HepG2 (cell line): ENCODE measurements around the gene RUNX2. TPM values are rescaled to one million over a fixed set of nuclear protein-coding genes. Genes with fewer than 3 reads are reported as not detected.

Experiments used
- ATAC-seq: fragments of 200-7000 bp; cut with Tn5 transposase; 3 replicates; pipeline ENCODE4 v1.9.1; 2020; ENCODE audit warnings: mild to moderate bottlenecking, moderate library complexity
- BruUV-seq: library from RNA; stranded (reverse); fragments of 400-500 nt; replicated peaks from 2 replicates; lab custom pipeline; 2021; lab: Mats Ljungman, UMichigan
- CTCF ChIA-PET: fragments of 300-600 bp; formaldehyde crosslinking; extraction: SDS; loops from one replicate; lab custom pipeline; 2021; ENCODE audit warnings: low total read pairs, inconsistent platforms, low intra/inter-chr PET ratio; lab: Yijun Ruan, JAX
- POLR2A ChIA-PET: fragments of 350-600 bp; sonication (Branson Sonifier 250); formaldehyde crosslinking; loops from one replicate; lab custom pipeline; 2020; ENCODE audit warnings: antibody characterized with exemption, inconsistent platforms; lab: Yijun Ruan, JAX
- DNase-seq: peaks from one replicate; pipeline ENCODE4 v3.0.0-alpha.2; 2015; ENCODE audit warnings: low spot score
- FAIRE-seq: peaks from 3 replicates; lab custom pipeline; 2011; peaks lifted over from hg19 to GRCh38; lab: Jason Lieb, UNC
- H2AFZ ChIP-seq: one replicate; pipeline ENCODE4 v1.6.1; 2011; ENCODE audit warnings: low read length, inconsistent platforms
- H3K27ac ChIP-seq: fragments of 300-600 bp; 3 replicates; pipeline ENCODE4 v1.8.0; 2011; ENCODE audit warnings: mixed run types, mild to moderate bottlenecking, mixed read lengths, low read length, inconsistent platforms; ENCODE audit not compliant: insufficient read depth; ENCODE audit errors: extremely low read length
- H3K27me3 ChIP-seq, 2 experiments: fragments of 200-600 bp in 1 of 2; 2 replicates in 1 of 2; 3 replicates in 1 of 2; pipeline versions ENCODE4 v1.6.0 to v1.8.0; 2011; ENCODE audit warnings: low read length in 2 of 2, mild to moderate bottlenecking in 2 of 2, moderate library complexity in 2 of 2, inconsistent platforms in 1 of 2; ENCODE audit not compliant: insufficient read depth in 2 of 2, control insufficient read depth in 1 of 2
- H3K36me3 ChIP-seq, 2 experiments: fragments of 200-600 bp in 1 of 2; replicated peaks in 1 of 2; 2 replicates in 1 of 2; 3 replicates in 1 of 2; pipeline versions ENCODE4 v1.5.1 to v1.8.0; 2011; ENCODE audit warnings: low read length in 2 of 2, inconsistent platforms in 1 of 2; ENCODE audit not compliant: insufficient read depth in 2 of 2, control insufficient read depth in 1 of 2
- H3K4me1 ChIP-seq: 2 replicates; pipeline ENCODE4 v1.5.1; 2012; ENCODE audit warnings: low read length, inconsistent platforms; ENCODE audit not compliant: insufficient read depth
- H3K4me2 ChIP-seq: 2 replicates; pipeline ENCODE4 v1.6.0; 2011; ENCODE audit warnings: low read depth, low read length, inconsistent platforms
- H3K4me3 ChIP-seq, 3 experiments: fragments of 200-600 bp in 1 of 3; sonication (generic), shearing (Covaris generic) in 1 of 3; replicated peaks in 1 of 3; 2 replicates each; pipeline ENCODE4 v1.5.1; 2011 to 2016; ENCODE audit warnings: low read length in 3 of 3, inconsistent platforms in 2 of 3, low read depth in 2 of 3, mild to moderate bottlenecking in 2 of 3, control low read depth in 1 of 3, mixed read lengths in 1 of 3; ENCODE audit not compliant: insufficient read depth in 1 of 3
- H3K79me2 ChIP-seq: one replicate; pipeline ENCODE4 v1.6.1; 2011; ENCODE audit warnings: low read length, inconsistent platforms; ENCODE audit not compliant: insufficient read depth
- H3K9ac ChIP-seq: 2 replicates; pipeline ENCODE4 v1.6.0; 2011; ENCODE audit warnings: mild to moderate bottlenecking, low read depth, low read length, inconsistent platforms; ENCODE audit not compliant: insufficient read depth
- H3K9me3 ChIP-seq: 2 replicates; pipeline ENCODE4 v1.5.1; 2012; ENCODE audit warnings: mild to moderate bottlenecking, low read length
- H4K20me1 ChIP-seq: 2 replicates; pipeline ENCODE4 v1.6.0; 2011; ENCODE audit warnings: inconsistent platforms, mild to moderate bottlenecking, low read length, moderate library complexity; ENCODE audit not compliant: insufficient read depth
- FOXM1 ChIP-seq: sonication (generic); formaldehyde crosslinking; IDR thresholded peaks from 2 replicates; pipeline ENCODE4 v1.5.0; 2020; ENCODE audit warnings: missing genetic modification reagents
- HBP1 ChIP-seq: IDR thresholded peaks from 2 replicates; pipeline ENCODE4 v1.6.1; 2016; ENCODE audit warnings: low read depth, control low read depth
- MIER2 ChIP-seq: IDR thresholded peaks from 2 replicates; pipeline ENCODE4 v1.6.1; 2016; ENCODE audit warnings: missing biosample characterization, missing genetic modification reagents
- POLR2G ChIP-seq: fragments of 200-400 bp; formaldehyde crosslinking; IDR thresholded peaks from 2 replicates; pipeline ENCODE4 v1.6.1; 2018; ENCODE audit warnings: mild to moderate bottlenecking, low read depth, low read length, moderate library complexity
- SNAI1 ChIP-seq: sonication (generic); formaldehyde crosslinking; IDR thresholded peaks from 2 replicates; pipeline ENCODE4 v1.5.0; 2020; ENCODE audit warnings: mild to moderate bottlenecking, missing genetic modification reagents, borderline replicate concordance
- SRY ChIP-seq: sonication (generic); formaldehyde crosslinking; IDR thresholded peaks from 2 replicates; pipeline ENCODE4 v1.8.0; 2022; ENCODE audit warnings: mild to moderate bottlenecking, missing genetic modification reagents
- ZNF232 ChIP-seq: sonication (generic); formaldehyde crosslinking; IDR thresholded peaks from 2 replicates; pipeline ENCODE4 v1.4.0; 2020; ENCODE audit warnings: missing genetic modification reagents, borderline replicate concordance
- ZNF281 ChIP-seq: sonication (generic); formaldehyde crosslinking; IDR thresholded peaks from 2 replicates; pipeline ENCODE4 v1.4.0; 2020; ENCODE audit warnings: missing genetic modification reagents, borderline replicate concordance
- ZNF629 ChIP-seq: sonication (generic); formaldehyde crosslinking; conservative IDR thresholded peaks from 2 replicates; pipeline ENCODE4 v1.5.0; 2020; ENCODE audit warnings: missing genetic modification reagents
- ZNF639 ChIP-seq: conservative IDR thresholded peaks from 2 replicates; pipeline ENCODE4 v1.6.1; 2018; ENCODE audit warnings: missing genetic modification reagents
- whole genome bisulfite sequencing: methylation state at CpG from one replicate; pipeline ENCODE4 v1.1.6; 2017; ENCODE audit warnings: low lambda C conversion rate; 5-methylcytosine and 5-hydroxymethylcytosine counted together
- in situ Hi-C: cut with HindIII; loops from 2 replicates; pipeline ENCODE4 v1.10.0; 2017; ENCODE audit warnings: low pct_unique_long_range_greater_than_20kb; ENCODE audit not compliant: extremely low pct_ligation_motif_present
- intact Hi-C: fragments of 100-400 bp; cut with micrococcal nuclease; formaldehyde crosslinking; loops from one replicate; pipeline ENCODE4 v1.10.0; 2022; ENCODE audit not compliant: unreplicated experiment
- polyA plus RNA-seq, 8 experiments: library from polyadenylated mRNA; depleted of rRNA in 3 of 8; stranded (reverse) in 7 of 8; unstranded in 1 of 8; fragments of >200 nt; fragmentation: Illumina TruSeq in 4 of 8; extraction: Trizol in 4 of 8; gene quantifications; 2 replicates each; pipeline versions ENCODE4 v1.2.1 to v1.2.3, GENCODE V29; 2011 to 2016; ENCODE audit warnings: low read depth in 4 of 8, missing spikeins in 1 of 8, mixed read lengths in 1 of 8; ENCODE audit not compliant: insufficient read depth in 1 of 8
- total RNA-seq, 5 experiments: library from RNA; depleted of rRNA; stranded (reverse); fragments of >200 nt; fragmentation: Illumina TruSeq; extraction: Trizol; gene quantifications; 2 replicates each; pipeline ENCODE4 v1.2.3, GENCODE V29; 2016; ENCODE audit warnings: low read depth in 1 of 5

Gene RUNX2
- total and polyA plus RNA-seq, 2 of the 13 experiments (the other 11 are each of a cell fraction or from before 2014, with no cell fraction given) = not detected

- TF ChIP-seq ZNF281 (no peak), MIER2 (CRISPR knock-in tag) (no peak)
Measured at GRCh38 chr6:45556828-45557227, 228.7 kb downstream of the RUNX2 start (continued).

GRCh38 chr6:45557454-45557853 lies 229.3 kb downstream of the RUNX2 start:
- no peak overlapping the region for H3K27ac ChIP-seq
- no peaks in the 10 kb centered on the region for H4K20me1 ChIP-seq
- no peaks in the 10 kb centered on the region for H3K36me3 ChIP-seq
- no peak overlapping the region for H3K9ac ChIP-seq
- CTCF ChIA-PET = no interaction called here
- WGBS = 18% methylated on average over 2 of the region's 2 CpGs
- in situ Hi-C loops = no loop called here
- H3K4me2 ChIP-seq = no peak overlapping the region
- TF ChIP-seq POLR2G (no peak), ZNF629 (CRISPR knock-in tag) (peak; percentile 33; the same call in 1 of the 2 replicates), ZNF232 (no peak), HBP1 (CRISPR knock-in tag) (no peak), SNAI1 (CRISPR knock-in tag) (no peak), FOXM1 (CRISPR knock-in tag) (no peak), ZNF639 (CRISPR knock-in tag) (no peak), SRY (CRISPR knock-in tag) (no peak)
- intact Hi-C loops = no loop called here
- no peak overlapping the region for H3K4me3 ChIP-seq
- DNase-seq (no peak), ATAC-seq (no peak), FAIRE-seq (no peak)
- H3K79me2 ChIP-seq = no peaks in the 10 kb centered on the region
- no peaks in the 10 kb centered on the region for H3K9me3 ChIP-seq
- peaks cover 0 to 13% of the 10 kb centered on the region in 2 experiments; a peak in 2 of 5 replicates for H3K27me3 ChIP-seq
- peaks cover 7% of the 10 kb centered on the region for H3K4me1 ChIP-seq
- no TSS peak for BruUV-seq
- no peak overlapping the region for H2AFZ ChIP-seq
- POLR2A ChIA-PET = no interaction called here
